Measurements from ENCODE around the gene PNMA8B.

DNA sequence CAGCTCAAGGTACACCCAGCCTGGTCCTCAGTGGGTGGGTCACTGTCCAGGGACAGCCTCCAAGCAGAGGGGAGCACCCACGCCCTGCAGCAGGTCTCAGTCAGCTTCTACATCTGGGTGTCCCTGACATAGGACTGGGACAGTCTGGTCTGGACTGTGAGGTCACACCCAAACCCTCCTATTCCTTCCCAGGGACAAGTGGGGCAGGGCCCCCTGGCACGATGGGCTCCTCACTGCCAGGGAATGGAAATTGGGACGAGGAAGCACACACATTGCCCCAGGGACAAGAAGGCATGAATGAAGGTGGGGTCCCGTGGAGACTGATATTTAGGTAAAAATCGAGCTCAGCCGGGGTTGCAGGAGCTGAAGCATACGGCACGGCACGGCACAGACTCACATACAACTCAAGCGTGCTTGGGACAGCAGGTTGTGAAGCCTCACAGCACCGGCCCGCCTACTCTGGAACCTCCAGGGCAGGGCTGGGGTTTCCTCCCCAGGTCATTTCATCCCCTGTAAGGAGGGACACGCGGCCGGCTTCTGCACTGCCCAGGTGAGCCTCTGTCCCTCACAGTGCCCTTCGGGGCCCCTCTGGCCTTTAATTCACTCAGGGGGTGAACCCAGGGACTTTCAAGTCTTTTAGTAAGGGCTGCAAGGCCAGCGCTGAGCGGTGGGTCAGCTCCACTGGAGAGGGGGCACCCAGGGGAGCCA lies 3.5 kb downstream of the PNMA8B start:
- TF ChIP-seq NFIC (IDR thresholded peaks at IDR 0.05; ENCODE audit: borderline replicate concordance) (no peak), MXI1 (IDR thresholded peaks at IDR 0.05; ENCODE audit: low read depth, low read length) (no peak), TEAD4 (IDR thresholded peaks at IDR 0.05; ENCODE audit: borderline replicate concordance, insufficient read depth) (no peak), JUND (IDR thresholded peaks at IDR 0.05) (no peak), USF1 (IDR thresholded peaks at IDR 0.05; ENCODE audit: borderline replicate concordance, low read depth) (no peak), GATA2 (CRISPR knock-in tag; IDR thresholded peaks at IDR 0.05) (no peak), POLR2AphosphoS5 (IDR thresholded peaks at IDR 0.05; ENCODE audit: low read depth, low read length) (no peak), GABPA (IDR thresholded peaks at IDR 0.05; ENCODE audit: low read depth) (no peak), FOXJ3 (CRISPR knock-in tag; IDR thresholded peaks at IDR 0.05) (no peak), YY1 (IDR thresholded peaks at IDR 0.05; ENCODE audit: low read depth) (no peak)
- TF ChIP-seq, protein P1, sequence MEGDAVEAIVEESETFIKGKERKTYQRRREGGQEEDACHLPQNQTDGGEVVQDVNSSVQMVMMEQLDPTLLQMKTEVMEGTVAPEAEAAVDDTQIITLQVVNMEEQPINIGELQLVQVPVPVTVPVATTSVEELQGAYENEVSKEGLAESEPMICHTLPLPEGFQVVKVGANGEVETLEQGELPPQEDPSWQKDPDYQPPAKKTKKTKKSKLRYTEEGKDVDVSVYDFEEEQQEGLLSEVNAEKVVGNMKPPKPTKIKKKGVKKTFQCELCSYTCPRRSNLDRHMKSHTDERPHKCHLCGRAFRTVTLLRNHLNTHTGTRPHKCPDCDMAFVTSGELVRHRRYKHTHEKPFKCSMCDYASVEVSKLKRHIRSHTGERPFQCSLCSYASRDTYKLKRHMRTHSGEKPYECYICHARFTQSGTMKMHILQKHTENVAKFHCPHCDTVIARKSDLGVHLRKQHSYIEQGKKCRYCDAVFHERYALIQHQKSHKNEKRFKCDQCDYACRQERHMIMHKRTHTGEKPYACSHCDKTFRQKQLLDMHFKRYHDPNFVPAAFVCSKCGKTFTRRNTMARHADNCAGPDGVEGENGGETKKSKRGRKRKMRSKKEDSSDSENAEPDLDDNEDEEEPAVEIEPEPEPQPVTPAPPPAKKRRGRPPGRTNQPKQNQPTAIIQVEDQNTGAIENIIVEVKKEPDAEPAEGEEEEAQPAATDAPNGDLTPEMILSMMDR (IDR thresholded peaks at IDR 0.05): no peak
- TF ChIP-seq, protein P2, sequence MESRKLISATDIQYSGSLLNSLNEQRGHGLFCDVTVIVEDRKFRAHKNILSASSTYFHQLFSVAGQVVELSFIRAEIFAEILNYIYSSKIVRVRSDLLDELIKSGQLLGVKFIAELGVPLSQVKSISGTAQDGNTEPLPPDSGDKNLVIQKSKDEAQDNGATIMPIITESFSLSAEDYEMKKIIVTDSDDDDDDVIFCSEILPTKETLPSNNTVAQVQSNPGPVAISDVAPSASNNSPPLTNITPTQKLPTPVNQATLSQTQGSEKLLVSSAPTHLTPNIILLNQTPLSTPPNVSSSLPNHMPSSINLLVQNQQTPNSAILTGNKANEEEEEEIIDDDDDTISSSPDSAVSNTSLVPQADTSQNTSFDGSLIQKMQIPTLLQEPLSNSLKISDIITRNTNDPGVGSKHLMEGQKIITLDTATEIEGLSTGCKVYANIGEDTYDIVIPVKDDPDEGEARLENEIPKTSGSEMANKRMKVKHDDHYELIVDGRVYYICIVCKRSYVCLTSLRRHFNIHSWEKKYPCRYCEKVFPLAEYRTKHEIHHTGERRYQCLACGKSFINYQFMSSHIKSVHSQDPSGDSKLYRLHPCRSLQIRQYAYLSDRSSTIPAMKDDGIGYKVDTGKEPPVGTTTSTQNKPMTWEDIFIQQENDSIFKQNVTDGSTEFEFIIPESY (IDR thresholded peaks at IDR 0.05; ENCODE audit: borderline replicate concordance, low read depth): no peak
